GM12873 (cell line): ENCODE results near the gene ZNF717.

Source experiments
- TF ChIP-seq, protein P1 (sequence below): IDR thresholded peaks from 2 replicates; pipeline ENCODE4 v1.5.1; 2012; ENCODE audit warnings: low read depth, mild to moderate bottlenecking, moderate library complexity, low read length, control low read depth; ENCODE audit not compliant: insufficient read depth; ENCODE audit errors: missing control alignments

ZNF717 gene

GRCh38 chr3:75727985-75728384 is 57.4 kb downstream of the ZNF717 start:
- TF ChIP-seq, protein P1, sequence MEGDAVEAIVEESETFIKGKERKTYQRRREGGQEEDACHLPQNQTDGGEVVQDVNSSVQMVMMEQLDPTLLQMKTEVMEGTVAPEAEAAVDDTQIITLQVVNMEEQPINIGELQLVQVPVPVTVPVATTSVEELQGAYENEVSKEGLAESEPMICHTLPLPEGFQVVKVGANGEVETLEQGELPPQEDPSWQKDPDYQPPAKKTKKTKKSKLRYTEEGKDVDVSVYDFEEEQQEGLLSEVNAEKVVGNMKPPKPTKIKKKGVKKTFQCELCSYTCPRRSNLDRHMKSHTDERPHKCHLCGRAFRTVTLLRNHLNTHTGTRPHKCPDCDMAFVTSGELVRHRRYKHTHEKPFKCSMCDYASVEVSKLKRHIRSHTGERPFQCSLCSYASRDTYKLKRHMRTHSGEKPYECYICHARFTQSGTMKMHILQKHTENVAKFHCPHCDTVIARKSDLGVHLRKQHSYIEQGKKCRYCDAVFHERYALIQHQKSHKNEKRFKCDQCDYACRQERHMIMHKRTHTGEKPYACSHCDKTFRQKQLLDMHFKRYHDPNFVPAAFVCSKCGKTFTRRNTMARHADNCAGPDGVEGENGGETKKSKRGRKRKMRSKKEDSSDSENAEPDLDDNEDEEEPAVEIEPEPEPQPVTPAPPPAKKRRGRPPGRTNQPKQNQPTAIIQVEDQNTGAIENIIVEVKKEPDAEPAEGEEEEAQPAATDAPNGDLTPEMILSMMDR = no peak

DNA sequence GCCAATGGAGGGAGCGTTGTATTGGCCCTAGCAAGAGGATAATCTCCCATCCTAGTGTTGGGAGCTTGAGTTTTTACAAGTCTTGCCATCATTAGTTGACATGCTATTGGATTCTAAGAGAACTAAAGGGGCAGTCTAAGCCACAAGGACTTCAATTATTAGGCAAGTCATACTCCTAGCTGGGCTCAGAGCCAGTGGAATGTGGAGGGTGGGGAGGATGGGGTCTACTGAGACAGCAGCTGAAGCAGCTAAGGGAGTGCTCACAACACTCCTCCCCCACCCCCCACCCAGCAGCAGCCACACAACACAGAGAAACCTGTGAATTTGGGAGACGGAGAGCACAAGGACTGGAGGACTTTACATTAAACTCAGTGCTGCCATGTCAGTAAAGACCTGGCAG is 93.3 kb downstream of the ZNF717 start:
- TF ChIP-seq, protein P1 = no peak

GRCh38 chr3:75687323-75687722 is 98.0 kb downstream of the ZNF717 start:
- TF ChIP-seq, protein P1 = no peak
